Stimulated activated CD8-positive, alpha-beta memory T cell treated with anti-CD3 and anti-CD28 coated beads, Interleukin-12 subunit alpha, Interleukin-12 subunit beta, amount 100 ng/mL, for 1 hour (primary cell): Measurements from ENCODE around the gene PNMA1.

Experiments used
- DNase-seq: peaks from one replicate; pipeline ENCODE4 v3.0.0-alpha.2; 2020; ENCODE audit warnings: low read depth

PNMA1 gene

DNA sequence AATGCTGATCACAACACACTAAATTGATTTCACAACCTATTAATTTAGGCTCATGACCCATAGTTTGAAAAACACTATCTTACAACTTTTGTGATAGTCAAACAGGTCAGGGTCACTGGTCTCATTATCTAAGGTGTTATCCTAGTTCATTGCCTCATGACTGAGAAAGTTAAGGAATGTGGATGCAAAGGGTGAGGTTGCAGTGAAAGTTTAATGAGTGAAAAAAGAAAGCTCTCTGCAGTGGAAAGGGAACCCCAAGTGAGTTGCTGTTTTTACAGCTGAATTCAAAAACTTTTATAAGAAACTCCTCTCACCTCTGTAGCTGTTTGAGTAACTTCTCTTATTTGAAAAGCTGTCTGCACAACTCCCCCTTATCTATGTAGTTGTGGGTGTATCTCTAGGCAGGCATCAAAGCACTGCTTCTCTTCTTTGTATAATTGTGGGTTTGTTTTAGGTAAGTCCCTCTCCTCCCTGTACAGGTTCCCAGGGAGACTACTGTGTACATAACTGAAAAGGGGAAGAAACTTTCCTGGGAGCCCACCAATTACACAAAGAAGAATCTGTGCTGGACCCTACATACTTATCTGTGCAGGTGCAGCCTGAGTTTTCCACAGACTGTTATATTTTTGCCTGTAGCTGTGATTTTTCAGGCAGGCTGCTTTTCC, 50.5 kb downstream of the PNMA1 start:
- no peak for DNase-seq

DNA sequence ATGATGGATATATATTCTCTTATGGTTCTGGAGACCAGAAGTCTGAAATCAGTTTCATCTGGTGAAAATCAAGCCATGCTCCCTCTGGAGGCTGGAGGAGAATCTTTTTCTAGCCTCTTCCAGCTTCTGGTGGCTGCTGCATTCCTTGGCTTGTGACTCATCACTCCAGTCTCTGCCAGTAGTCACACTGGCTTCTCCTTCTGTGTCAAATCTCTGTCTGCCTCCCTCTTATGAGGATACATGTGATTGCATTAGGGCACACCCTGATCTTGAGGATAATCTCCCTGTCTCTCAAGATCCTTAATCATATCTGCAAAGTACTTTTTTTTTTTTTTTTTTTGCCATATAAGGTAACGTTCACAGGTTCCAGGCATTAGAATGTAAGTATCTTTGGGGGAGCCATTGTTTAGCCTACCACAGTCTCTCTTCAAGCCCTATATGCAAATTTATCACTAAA, 51.7 kb downstream of the PNMA1 start:
- no peak for DNase-seq

DNA sequence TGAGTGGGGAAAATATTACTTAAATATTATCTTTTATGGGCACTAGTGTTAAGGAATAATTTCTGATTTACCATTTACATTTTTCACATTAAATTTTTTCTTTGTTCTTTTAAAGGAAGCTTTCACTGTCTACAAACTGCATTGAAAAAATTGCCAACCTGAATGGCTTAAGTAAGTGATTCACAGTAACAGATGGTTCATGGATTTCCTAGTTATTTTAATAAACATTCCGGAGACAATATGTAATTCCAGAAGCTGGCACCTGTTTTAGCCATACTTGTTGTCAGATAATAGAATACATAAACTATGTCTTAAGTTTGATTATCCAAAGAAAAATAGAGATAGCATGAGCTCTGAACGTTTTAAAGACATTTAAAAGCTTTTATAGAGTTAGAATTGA, 52.3 kb downstream of the PNMA1 start:
- no peak for DNase-seq
